RWPE2 (cell line): ENCODE results near the gene FOXF2.
"Not testable (repeated sequence)": the region's sequence is repeated elsewhere in the genome, so short reads cannot be mapped to it uniquely, and the experiment has no call there.

Source experiments
- ATAC-seq: fragments of 200-7000 bp; cut with Tn5 transposase; 3 replicates; pipeline ENCODE4 v1.9.1; 2021; ENCODE audit warnings: low read depth
- DNase-seq: peaks from one replicate; pipeline ENCODE4 v3.0.0-alpha.2; 2020; ENCODE audit warnings: low spot score
- H3K27ac ChIP-seq: fragments of 450-650 bp; 2 replicates; pipeline ENCODE4 v1.5.1; 2017; ENCODE audit warnings: mild to moderate bottlenecking; ENCODE audit not compliant: poor library complexity, severe bottlenecking
- H3K27me3 ChIP-seq: fragments of 250-450 bp; sonication (Bioruptor Pico); 2 replicates; pipeline ENCODE4 v1.5.1; 2021; ENCODE audit warnings: mild to moderate bottlenecking, moderate library complexity; ENCODE audit not compliant: insufficient read depth, poor library complexity, severe bottlenecking
- H3K36me3 ChIP-seq: fragments of 250-450 bp; sonication (Bioruptor Pico); 2 replicates; pipeline ENCODE4 v1.5.1; 2020; ENCODE audit warnings: low read depth, mild to moderate bottlenecking, moderate library complexity
- H3K4me1 ChIP-seq: fragments of 250-450 bp; sonication (Bioruptor Pico); 2 replicates; pipeline ENCODE4 v1.5.1; 2021; ENCODE audit warnings: mild to moderate bottlenecking, moderate library complexity; ENCODE audit not compliant: insufficient read depth, poor library complexity, severe bottlenecking
- H3K4me3 ChIP-seq: fragments of 250-450 bp; sonication (Bioruptor Pico); 2 replicates; pipeline ENCODE4 v1.5.1; 2021; ENCODE audit warnings: mild to moderate bottlenecking, moderate library complexity; ENCODE audit not compliant: severe bottlenecking
- H3K9me3 ChIP-seq: fragments of 250-450 bp; sonication (Bioruptor Pico); 2 replicates; pipeline ENCODE4 v1.5.1; 2021; ENCODE audit warnings: mild to moderate bottlenecking, moderate library complexity; ENCODE audit not compliant: severe bottlenecking
- CTCF ChIP-seq: fragments of 450-650 bp; IDR thresholded peaks from one replicate; pipeline ENCODE4 v1.5.1; 2017; ENCODE audit warnings: mild to moderate bottlenecking, moderate library complexity; ENCODE audit not compliant: poor library complexity, severe bottlenecking

Gene FOXF2

DNA sequence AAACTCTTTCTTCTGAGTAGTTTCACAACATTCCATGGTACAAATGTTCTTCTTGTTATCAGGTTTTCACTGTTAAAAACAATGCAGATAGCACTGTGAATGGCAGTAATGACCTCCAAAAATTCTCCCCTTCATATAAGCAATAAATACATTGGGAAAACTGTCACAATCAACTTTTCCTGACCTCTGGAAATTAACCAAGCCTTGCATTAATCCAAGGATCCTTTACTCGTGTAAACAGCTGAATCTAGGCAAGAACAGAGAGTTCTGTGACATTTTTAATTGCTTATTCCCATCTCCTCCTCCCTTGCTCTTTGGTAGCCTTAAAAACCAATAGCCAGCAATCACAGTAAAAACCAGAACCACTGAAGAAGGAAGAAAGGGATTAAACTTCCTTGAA, 39.7 kb upstream of the FOXF2 start:
- Histone ChIP-seq H3K36me3 (no peaks in the 10 kb centered on the region), H3K4me3 (no peak overlapping the region), H3K9me3 (no peaks in the 10 kb centered on the region), H3K27ac (no peak overlapping the region), H3K27me3 (no peaks in the 10 kb centered on the region), H3K4me1 (no peaks in the 10 kb centered on the region)
- TF ChIP-seq CTCF = no peak
- DNase-seq = no peak
- no peak for ATAC-seq

- Histone ChIP-seq H3K27ac (no peak overlapping the region), H3K9me3 (no peaks in the 10 kb centered on the region)
- no peak for DNase-seq
Measured at GRCh38 chr6:1351381-1352008, 37.9 kb upstream of the FOXF2 start.

GRCh38 chr6:1355068-1355467, 34.3 kb upstream of the FOXF2 start:
- not testable (repeated sequence) for ATAC-seq, H3K4me1 ChIP-seq, H3K27ac ChIP-seq, DNase-seq, H3K36me3 ChIP-seq, H3K4me3 ChIP-seq, H3K27me3 ChIP-seq, H3K9me3 ChIP-seq

More at GRCh38 chr6:1351381-1352008, 37.9 kb upstream of the FOXF2 start:
- no peaks in the 10 kb centered on the region for H3K36me3 ChIP-seq
- H3K4me1 ChIP-seq = no peaks in the 10 kb centered on the region
- no peaks in the 10 kb centered on the region for H3K27me3 ChIP-seq
- no peak for TF ChIP-seq CTCF
- no peak for ATAC-seq
- H3K4me3 ChIP-seq = no peak overlapping the region

- ATAC-seq, H3K9me3 ChIP-seq, DNase-seq, H3K27ac ChIP-seq, H3K36me3 ChIP-seq, H3K4me1 ChIP-seq, H3K27me3 ChIP-seq, H3K4me3 ChIP-seq: not testable (repeated sequence)
Measured at GRCh38 chr6:1361717-1362116, 27.7 kb upstream of the FOXF2 start.

DNA sequence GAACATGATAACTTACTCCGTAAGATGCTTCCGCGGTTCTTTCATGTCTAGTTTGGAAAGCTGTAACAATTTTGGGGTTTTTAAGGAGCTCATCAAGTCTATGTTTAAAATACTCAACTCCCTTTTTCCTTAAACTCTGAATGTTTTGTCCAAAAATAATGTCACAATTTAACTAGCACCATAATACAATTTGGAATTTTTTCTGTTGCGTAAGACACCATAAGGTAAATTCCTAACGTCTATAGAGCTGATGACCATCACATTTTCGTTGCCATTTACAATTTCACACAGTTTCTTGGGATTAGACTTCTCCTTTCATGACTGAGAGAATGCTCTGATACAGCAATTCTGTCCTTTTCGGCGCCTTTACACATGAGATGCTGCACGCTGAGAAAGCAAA, 26.7 kb upstream of the FOXF2 start:
- TF ChIP-seq CTCF = no peak
- Histone ChIP-seq H3K4me1 (no peaks in the 10 kb centered on the region), H3K27me3 (no peaks in the 10 kb centered on the region), H3K36me3 (no peaks in the 10 kb centered on the region), H3K4me3 (no peak overlapping the region), H3K27ac (no peak overlapping the region), H3K9me3 (no peaks in the 10 kb centered on the region)
- ATAC-seq (no peak), DNase-seq (no peak)

GRCh38 chr6:1363298-1363697, 26.1 kb upstream of the FOXF2 start:
- no peak overlapping the region for H3K27ac ChIP-seq
- no peak for ATAC-seq

More at GRCh38 chr6:1363298-1363697, 26.1 kb upstream of the FOXF2 start:
- Histone ChIP-seq H3K9me3 (no peaks in the 10 kb centered on the region), H3K27me3 (no peaks in the 10 kb centered on the region), H3K4me3 (no peak overlapping the region), H3K4me1 (no peaks in the 10 kb centered on the region), H3K36me3 (no peaks in the 10 kb centered on the region)
- no peak for TF ChIP-seq CTCF
- no peak for DNase-seq
